NB4 (cell line): Measurements from ENCODE around the gene STX5.

Experiments
- POLR2A ChIP-seq: IDR thresholded peaks from 2 replicates; pipeline ENCODE4 v1.6.1; 2011; ENCODE audit warnings: mild to moderate bottlenecking; ENCODE audit not compliant: insufficient read length; ENCODE audit errors: extremely low read depth
- TF ChIP-seq, protein P1 (sequence below): IDR thresholded peaks from one replicate; pipeline ENCODE4 v1.5.1; 2012; ENCODE audit warnings: low read depth, low read length
- TF ChIP-seq, protein P2 (sequence below): IDR thresholded peaks from 2 replicates; pipeline ENCODE4 v1.6.1; 2011; ENCODE audit warnings: low read depth, low read length

DNA sequence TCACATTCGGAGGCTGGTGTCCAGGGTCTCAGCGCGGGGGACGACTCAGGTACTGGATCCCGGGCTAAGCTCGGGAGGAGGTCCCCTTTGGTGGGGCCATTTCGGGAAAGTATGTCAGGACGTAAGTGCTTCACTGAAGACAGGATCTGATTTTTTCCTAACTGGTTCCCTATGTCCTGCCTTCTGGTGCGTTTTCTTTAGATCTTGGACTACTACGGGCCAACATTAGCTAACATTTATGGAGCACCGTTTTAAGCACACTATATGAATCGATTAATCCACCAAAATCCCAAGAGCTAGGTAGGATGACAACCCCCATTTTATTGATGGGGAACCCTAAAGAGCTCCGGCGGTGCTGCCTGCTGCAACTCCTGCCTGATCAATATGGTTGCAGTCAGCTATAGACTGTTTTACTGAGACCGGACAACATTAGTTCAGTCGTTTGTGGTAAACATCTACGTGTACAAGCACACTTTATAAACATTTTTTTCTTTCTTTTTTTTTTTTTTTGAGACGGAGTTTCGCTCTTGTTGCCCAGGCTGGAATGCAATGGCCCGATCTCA lies 24.6 kb upstream of the STX5 start:
- TF ChIP-seq, protein P1, sequence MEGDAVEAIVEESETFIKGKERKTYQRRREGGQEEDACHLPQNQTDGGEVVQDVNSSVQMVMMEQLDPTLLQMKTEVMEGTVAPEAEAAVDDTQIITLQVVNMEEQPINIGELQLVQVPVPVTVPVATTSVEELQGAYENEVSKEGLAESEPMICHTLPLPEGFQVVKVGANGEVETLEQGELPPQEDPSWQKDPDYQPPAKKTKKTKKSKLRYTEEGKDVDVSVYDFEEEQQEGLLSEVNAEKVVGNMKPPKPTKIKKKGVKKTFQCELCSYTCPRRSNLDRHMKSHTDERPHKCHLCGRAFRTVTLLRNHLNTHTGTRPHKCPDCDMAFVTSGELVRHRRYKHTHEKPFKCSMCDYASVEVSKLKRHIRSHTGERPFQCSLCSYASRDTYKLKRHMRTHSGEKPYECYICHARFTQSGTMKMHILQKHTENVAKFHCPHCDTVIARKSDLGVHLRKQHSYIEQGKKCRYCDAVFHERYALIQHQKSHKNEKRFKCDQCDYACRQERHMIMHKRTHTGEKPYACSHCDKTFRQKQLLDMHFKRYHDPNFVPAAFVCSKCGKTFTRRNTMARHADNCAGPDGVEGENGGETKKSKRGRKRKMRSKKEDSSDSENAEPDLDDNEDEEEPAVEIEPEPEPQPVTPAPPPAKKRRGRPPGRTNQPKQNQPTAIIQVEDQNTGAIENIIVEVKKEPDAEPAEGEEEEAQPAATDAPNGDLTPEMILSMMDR: no peak
- TF ChIP-seq, protein P2, sequence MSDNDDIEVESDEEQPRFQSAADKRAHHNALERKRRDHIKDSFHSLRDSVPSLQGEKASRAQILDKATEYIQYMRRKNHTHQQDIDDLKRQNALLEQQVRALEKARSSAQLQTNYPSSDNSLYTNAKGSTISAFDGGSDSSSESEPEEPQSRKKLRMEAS: no peak
- no peak for TF ChIP-seq POLR2A
